Fibroblast of mammary gland (primary cell): ENCODE data around the gene SYT5.

Experiments
- DNase-seq: peaks from one replicate; pipeline ENCODE4 v3.0.0-alpha.2; 2010; ENCODE audit warnings: low read depth
- H3K4me3 ChIP-seq: 2 replicates; pipeline ENCODE4 v1.5.1; 2011; ENCODE audit warnings: low read depth, mild to moderate bottlenecking, low read length, moderate library complexity; ENCODE audit not compliant: control insufficient read depth
- TF ChIP-seq, protein P1 (sequence below): conservative IDR thresholded peaks from 2 replicates; pipeline ENCODE4 v1.5.1; 2011; ENCODE audit warnings: low read depth, low read length, inconsistent platforms; ENCODE audit not compliant: control insufficient read depth, insufficient read depth

The SYT5 gene

DNA sequence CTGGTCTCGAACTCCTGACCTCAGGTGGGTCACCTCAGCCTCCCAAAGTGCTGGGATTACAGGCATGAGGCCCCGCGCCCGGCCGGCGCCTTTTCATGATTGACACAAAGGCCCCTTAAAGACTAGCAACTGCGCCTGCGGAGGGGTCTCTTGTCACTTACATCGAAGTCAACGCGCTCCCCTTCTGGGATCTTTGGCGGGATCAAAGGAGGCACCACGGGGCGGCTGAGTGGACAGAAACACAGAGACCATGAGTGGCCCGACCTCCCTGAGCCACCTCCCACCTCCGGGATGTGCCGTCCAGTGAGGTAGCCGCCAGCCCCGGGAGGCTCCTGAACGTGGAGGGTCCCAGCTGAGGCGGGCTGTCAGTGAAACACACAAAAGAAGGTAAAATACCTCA is 38.4 kb downstream of the SYT5 start:
- H3K4me3 ChIP-seq, result no peak overlapping the region
- TF ChIP-seq, protein P1, sequence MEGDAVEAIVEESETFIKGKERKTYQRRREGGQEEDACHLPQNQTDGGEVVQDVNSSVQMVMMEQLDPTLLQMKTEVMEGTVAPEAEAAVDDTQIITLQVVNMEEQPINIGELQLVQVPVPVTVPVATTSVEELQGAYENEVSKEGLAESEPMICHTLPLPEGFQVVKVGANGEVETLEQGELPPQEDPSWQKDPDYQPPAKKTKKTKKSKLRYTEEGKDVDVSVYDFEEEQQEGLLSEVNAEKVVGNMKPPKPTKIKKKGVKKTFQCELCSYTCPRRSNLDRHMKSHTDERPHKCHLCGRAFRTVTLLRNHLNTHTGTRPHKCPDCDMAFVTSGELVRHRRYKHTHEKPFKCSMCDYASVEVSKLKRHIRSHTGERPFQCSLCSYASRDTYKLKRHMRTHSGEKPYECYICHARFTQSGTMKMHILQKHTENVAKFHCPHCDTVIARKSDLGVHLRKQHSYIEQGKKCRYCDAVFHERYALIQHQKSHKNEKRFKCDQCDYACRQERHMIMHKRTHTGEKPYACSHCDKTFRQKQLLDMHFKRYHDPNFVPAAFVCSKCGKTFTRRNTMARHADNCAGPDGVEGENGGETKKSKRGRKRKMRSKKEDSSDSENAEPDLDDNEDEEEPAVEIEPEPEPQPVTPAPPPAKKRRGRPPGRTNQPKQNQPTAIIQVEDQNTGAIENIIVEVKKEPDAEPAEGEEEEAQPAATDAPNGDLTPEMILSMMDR, result no peak
- DNase-seq, result no peak

DNA sequence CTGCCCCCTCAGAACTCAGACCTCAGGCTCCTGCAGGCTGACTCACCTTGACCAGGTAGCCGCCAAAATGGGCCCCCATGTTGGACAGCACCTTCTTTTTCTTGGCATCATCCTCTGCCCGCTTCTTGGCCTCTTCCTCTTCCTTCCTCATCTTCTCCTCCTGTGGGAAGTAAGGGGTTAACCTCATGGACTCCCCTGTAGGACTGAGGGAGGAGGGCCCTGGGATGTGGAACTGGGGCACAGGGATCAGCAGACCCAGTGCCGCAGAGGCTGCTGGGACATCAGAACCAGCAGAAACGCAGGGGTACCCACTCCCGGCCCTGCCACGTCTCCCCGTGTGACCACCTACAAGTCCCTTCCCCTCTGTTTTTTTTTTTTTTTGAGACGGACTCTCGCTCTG is 42.2 kb downstream of the SYT5 start:
- DNase-seq, result no peak
- TF ChIP-seq, protein P1, result no peak
- no peak overlapping the region for H3K4me3 ChIP-seq

DNA sequence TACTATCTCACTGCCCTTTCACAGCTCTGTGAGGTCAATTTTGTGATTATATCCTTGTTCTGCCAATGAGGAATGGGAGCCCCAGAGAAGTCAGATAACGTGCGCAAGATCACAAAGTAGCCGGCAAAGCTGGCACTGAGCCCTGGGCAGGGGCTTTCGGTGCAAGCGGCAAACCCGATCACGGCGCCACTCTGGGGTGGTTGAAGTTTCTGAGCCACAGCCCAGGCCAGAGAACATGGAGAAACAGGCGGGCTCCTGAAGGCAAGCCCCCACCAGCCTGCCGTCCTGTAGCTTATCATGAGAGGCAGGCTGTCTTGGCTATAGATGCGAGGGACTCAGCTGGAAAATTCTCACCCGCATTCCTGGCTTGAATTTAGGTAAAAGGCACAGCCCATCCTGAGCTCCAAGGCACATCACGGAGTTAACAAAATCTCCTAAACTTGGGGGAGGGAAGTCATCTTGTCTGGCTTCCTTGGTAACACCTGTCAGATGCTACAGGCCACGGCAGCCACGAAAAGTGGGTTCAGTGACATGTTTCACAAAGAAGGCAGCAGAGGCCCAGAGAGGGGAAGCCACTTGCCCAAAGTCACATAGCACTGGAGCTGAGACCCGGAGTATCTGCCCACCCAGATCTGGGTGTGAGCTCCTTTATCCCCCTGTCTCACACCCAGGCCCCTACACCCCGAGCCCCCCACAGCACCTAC is 43.5 kb downstream of the SYT5 start:
- TF ChIP-seq, protein P1, result no peak
- no peak for DNase-seq
- no peak overlapping the region for H3K4me3 ChIP-seq

DNA sequence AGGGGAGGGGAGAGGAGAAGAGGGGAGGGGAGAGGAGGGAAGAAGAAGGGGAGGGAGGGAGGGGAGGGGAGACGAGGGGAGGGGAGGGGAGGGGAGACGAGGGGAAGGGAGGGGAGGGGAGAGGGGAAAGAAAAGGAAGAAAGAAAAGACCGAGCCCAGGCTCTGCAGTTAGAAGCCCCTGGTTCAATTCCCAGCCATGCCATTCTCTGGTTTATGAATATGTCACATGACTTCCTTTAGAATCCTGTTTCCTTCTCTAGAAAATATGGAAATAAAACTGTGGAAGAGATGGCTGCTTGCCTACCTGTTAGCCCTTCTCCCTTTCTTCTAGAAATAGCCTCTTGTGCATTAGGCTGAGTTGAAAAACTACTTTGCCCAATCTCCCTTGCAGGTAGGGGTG is 45.4 kb downstream of the SYT5 start:
- no peak for DNase-seq
- TF ChIP-seq, protein P1, result no peak
- no peak overlapping the region for H3K4me3 ChIP-seq

DNA sequence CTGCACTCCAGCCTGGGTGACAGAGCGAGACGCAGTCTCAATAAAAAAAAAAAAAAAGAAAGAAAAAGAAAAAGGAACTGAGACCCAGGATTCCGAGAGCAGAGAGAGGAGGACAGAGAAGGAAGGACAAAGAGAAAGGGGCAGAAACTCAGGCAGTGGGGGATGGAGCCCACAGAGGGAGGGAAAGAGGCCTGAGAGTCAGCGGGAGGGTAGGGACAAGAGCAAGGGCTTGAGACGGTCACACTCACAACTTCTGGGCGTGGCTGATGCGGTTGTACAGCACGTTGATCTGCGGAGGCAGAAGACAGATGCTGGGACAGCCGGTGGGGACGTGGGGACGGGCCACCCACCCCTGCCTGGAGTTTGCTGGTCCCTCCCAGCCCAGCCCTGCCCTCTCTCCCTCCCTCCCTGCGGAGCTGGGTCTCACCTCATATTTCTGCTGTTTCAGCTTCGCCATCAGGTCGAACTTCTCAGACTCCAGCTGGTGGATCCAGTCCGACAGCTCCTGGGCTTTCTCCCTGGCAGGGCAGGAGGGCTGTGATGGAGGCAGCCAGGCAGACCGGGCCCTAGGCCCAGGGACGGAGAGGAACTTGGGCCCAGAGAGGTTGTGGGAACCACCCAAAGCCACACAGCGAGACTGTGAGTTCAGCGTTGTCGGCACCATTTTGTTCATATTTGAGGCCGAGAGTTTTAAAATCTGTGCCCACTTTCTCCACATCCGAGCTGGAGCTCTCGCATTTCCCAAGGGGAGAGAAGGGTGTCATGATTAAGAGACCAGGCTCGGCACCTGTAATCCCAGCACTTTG is 46.2 kb downstream of the SYT5 start:
- no peak for DNase-seq
- H3K4me3 ChIP-seq, result no peak overlapping the region
- TF ChIP-seq, protein P1, result no peak

DNA sequence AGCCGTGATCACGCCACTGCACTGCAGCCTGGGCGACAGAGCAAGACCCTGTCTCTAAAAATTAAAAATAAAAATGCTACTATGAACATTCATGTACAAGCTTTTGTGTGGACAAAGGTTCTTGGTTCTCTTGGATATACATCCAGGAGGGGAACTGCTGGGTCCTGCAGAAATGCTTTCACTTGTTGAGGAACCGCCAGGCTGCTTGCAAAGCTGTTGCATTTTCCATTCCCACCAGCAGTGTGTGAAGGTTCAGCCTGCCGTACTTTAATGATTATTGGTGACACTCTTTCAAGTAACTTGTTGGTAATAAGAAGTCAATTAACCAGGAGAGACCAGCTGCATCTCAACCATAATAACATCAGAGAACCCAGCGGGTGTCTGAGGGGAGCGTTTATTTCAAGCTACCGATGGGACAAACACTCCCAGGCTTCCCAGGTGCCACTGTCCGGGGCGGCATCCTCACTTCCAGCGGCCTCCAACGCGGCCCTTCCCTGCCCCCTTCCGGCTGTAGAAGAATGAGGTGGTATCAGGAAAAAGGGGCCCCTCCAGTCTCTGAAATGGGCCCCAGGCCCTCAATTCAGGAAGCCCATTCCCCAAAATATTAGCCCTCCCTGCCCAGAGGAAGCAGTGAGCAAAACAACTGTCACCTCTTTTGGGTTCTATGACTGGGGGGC is 47.5 kb downstream of the SYT5 start:
- TF ChIP-seq, protein P1, result no peak
- no peak for DNase-seq

More for the DNA sequence above, 47.5 kb downstream of the SYT5 start:
- no peak overlapping the region for H3K4me3 ChIP-seq
